Naive thymus-derived CD8-positive, alpha-beta T cell (primary cell): ENCODE data around the gene C2CD2. TPM values are rescaled to one million over a fixed set of nuclear protein-coding genes. Genes with fewer than 3 reads are reported as not detected.
A peak's percentile ranks its signal among the peaks of the same experiment; 100 is the strongest.

Source experiments
- ATAC-seq, 2 donors: fragments of 150-1000 bp; cut with Tn5 transposase in 1 of 2; sonication (Bioruptor Pico), chemical (Tn5 transposase) in 1 of 2; 1 replicate in 1 of 2; 2 replicates in 1 of 2; pipeline ENCODE4 v1.10.0; 2021; ENCODE audit warnings: mild to moderate bottlenecking in 2 of 2, moderate library complexity in 2 of 2
- POLR2A ChIA-PET: fragments of 350-600 bp; sonication (Branson Sonifier 250); formaldehyde crosslinking; loops from one replicate; lab custom pipeline; 2021; ENCODE audit warnings: antibody characterized with exemption; lab: Charles Lee
- DNase-seq, 10 donors: peaks; one replicate each; pipeline versions ENCODE4 v3.0.0 to v3.0.0-alpha.2; 2020 to 2022
- H3K27ac Mint-ChIP-seq, 10 donors: one replicate each; pipeline ENCODE4 v1.8.0; 2020 to 2022; ENCODE audit warnings: mild to moderate bottlenecking in 10 of 10, mixed read lengths in 10 of 10, moderate library complexity in 4 of 10, inconsistent platforms in 1 of 10
- H3K27me3 Mint-ChIP-seq, 5 donors: one replicate each; pipeline ENCODE4 v1.8.0; 2021 to 2022; ENCODE audit warnings: mixed read lengths in 5 of 5
- H3K36me3 Mint-ChIP-seq, 3 donors: one replicate each; pipeline ENCODE4 v1.8.0; 2020 to 2022; ENCODE audit warnings: mixed read lengths in 3 of 3, mild to moderate bottlenecking in 2 of 3, inconsistent platforms in 1 of 3
- H3K4me1 Mint-ChIP-seq, 4 donors: one replicate each; pipeline ENCODE4 v1.8.0; 2021 to 2022; ENCODE audit warnings: mixed read lengths in 4 of 4
- H3K4me3 Mint-ChIP-seq, 10 donors: one replicate each; pipeline ENCODE4 v1.8.0; 2020 to 2022; ENCODE audit warnings: mild to moderate bottlenecking in 10 of 10, mixed read lengths in 10 of 10, moderate library complexity in 6 of 10, inconsistent platforms in 1 of 10
- H3K9me3 Mint-ChIP-seq, 9 donors: one replicate each; pipeline ENCODE4 v1.8.0; 2020 to 2022; ENCODE audit warnings: mixed read lengths in 9 of 9, mild to moderate bottlenecking in 3 of 9, inconsistent platforms in 1 of 9, moderate library complexity in 1 of 9
- polyA plus RNA-seq, 3 donors: library from polyadenylated mRNA; unstranded; fragments of 300-500 nt; fragmentation: Illumina TruSeq; gene quantifications; one replicate each; pipeline ENCODE4 v1.2.3, GENCODE V29; 2021
- total RNA-seq, 8 experiments: library from RNA in 2 of 8; stranded (reverse) in 2 of 8; gene quantifications; one replicate each; pipeline ENCODE4 v1.2.3 and lab custom pipeline; 2021 to 2026

C2CD2 gene
- total and polyA plus RNA-seq, 5 experiments from 2014 or later = 2.4 to 14.6 (median 3.7) TPM

- no peak for ATAC-seq
- no peaks in the 10 kb centered on the region for H3K27me3 Mint-ChIP-seq
- POLR2A ChIA-PET = no interaction called here
- H3K4me1 Mint-ChIP-seq = peaks cover 0 to 6% (median 1%) of the 10 kb centered on the region in 4 donors
- H3K9me3 Mint-ChIP-seq = peaks cover 0 to 14% (median 7%) of the 10 kb centered on the region in 9 donors
- H3K4me3 Mint-ChIP-seq = no peak overlapping the region
- DNase-seq = no peak
- H3K36me3 Mint-ChIP-seq = peaks cover 3 to 22% (median 20%) of the 10 kb centered on the region in 3 donors
- H3K27ac Mint-ChIP-seq = no peak overlapping the region
Observed at GRCh38 chr21:41987310-41987709, 33.5 kb upstream of the C2CD2 start.

DNA sequence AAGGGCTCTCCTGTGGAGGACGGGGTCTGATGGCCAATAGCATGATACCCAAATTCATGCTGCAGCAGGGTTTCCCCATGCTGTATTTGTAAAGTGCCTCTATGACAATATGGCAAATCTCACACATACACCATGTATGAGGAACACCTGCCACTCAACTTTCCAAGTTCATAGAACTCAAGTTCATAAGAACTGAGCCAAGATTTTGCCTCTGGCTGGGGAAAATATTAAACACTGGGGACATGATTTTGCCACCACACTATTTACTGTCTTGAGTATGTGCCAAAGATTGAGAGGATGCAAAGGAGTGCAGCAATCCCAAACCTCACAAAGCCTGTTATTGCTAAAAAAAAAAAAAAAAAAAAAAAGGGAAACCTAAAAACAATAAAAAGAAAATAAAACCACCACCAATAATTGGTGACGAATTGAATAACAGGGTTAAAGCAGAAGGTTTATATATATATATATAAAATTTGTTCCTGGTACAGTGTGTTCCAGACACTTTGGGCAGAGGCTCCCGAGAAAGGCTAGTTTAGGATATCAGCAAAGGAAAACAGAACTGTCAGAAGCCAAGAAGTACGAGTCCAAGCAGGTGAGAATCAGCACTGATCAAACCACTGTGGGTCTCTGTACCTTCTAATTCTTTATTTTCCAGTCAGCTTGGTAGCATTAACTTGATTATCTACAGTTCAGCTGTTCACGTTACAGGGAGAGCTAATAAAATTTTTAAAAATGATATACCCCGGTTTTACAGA, 32.0 kb upstream of the C2CD2 start:
- H3K27ac Mint-ChIP-seq = no peak overlapping the region
- no peak for ATAC-seq

GRCh38 chr21:41983229-41983628, 29.4 kb upstream of the C2CD2 start:
- Mint-ChIP-seq H3K4me1 (peaks cover 0 to 4% (median 1%) of the 10 kb centered on the region in 4 donors), H3K27me3 (no peaks in the 10 kb centered on the region), H3K4me3 (no peak overlapping the region), H3K27ac (no peak overlapping the region), H3K9me3 (peaks cover 0 to 27% (median 11%) of the 10 kb centered on the region in 9 donors), H3K36me3 (peaks cover 0 to 11% (median 6%) of the 10 kb centered on the region in 3 donors)
- POLR2A ChIA-PET = no interaction called here
- DNase-seq (no peak), ATAC-seq (no peak)

More for the DNA sequence above, 32.0 kb upstream of the C2CD2 start:
- Mint-ChIP-seq H3K4me1 (peaks cover 0 to 6% (median 1%) of the 10 kb centered on the region in 4 donors), H3K9me3 (peaks cover 0 to 18% (median 9%) of the 10 kb centered on the region in 9 donors), H3K4me3 (no peak overlapping the region), H3K27me3 (no peaks in the 10 kb centered on the region), H3K36me3 (peaks cover 5 to 9% (median 6%) of the 10 kb centered on the region in 3 donors)
- POLR2A ChIA-PET = interaction anchor here (0.9 kb wide), 1 partner anchor 140 kb away, joined by 3 read pairs; no protein-coding TSS in a partner anchor
- no peak for DNase-seq

GRCh38 chr21:41980561-41980960, 26.7 kb upstream of the C2CD2 start:
- Mint-ChIP-seq H3K4me3 (no peak overlapping the region), H3K27me3 (no peaks in the 10 kb centered on the region), H3K9me3 (peaks cover 0 to 27% (median 11%) of the 10 kb centered on the region in 9 donors), H3K36me3 (peaks cover 0 to 11% (median 6%) of the 10 kb centered on the region in 3 donors), H3K4me1 (peaks cover 0 to 2% (median 1%) of the 10 kb centered on the region in 4 donors), H3K27ac (no peak overlapping the region)
- POLR2A ChIA-PET = no interaction called here
- no peak for ATAC-seq
- no peak for DNase-seq

DNA sequence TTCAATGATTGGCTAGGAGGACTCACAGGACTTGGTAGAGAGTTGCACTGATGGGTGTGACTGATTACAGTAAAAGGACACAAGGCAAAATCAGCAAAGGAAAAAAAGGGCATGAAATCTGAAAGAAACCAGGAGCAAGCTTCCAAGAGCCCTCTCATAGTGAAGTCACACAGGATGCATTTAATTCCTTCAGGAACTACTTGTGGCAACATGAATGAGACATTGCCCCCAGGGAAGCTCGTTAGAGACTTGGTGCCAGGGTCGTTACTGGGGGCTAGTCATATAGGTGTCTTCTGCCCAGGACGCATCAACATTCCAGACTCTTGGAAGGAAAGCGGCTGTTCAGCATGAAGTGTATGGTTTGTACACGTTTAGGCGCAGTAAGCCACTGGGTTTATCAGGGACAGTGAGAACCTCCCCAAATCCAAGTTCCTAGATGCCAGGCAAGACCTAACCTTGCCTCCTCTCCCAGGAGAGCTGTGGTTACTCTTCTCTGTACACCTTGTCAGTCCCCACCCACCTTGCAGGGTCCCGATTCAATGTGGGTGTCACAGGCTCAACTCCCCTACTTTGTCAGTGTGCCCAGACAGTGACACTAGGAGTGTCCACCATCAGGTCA, 26.0 kb upstream of the C2CD2 start:
- Mint-ChIP-seq H3K27ac (no peak overlapping the region), H3K36me3 (peaks cover 0 to 11% (median 6%) of the 10 kb centered on the region in 3 donors), H3K4me3 (no peak overlapping the region), H3K4me1 (peaks cover under 1 to 4% (median 3%) of the 10 kb centered on the region in 4 donors), H3K9me3 (peaks cover 0 to 27% (median 11%) of the 10 kb centered on the region in 9 donors), H3K27me3 (no peaks in the 10 kb centered on the region)
- POLR2A ChIA-PET = no interaction called here
- DNase-seq (no peak), ATAC-seq (no peak)

DNA sequence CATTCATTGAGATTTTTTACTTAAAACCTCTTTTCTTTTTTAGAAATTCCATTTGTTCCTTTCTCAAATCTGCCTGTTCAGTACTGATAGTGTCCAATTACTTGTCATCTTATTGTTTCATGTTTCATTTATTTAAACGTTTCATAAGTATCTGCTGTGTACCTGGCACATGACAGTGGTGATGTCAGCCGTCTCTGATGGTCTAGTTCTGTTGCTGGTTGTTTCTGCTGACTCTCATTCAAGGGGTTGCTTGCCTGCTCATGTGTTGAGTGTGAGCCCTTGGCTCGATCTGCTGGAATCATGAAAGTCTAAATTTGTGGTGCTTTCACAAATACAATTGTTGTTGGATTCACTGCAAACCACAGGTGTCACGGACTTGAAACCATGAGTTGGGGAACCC, 25.5 kb upstream of the C2CD2 start:
- no peak overlapping the region for H3K4me3 Mint-ChIP-seq
- H3K27ac Mint-ChIP-seq = no peak overlapping the region
- POLR2A ChIA-PET = no interaction called here
- H3K9me3 Mint-ChIP-seq = peaks cover 0 to 27% (median 11%) of the 10 kb centered on the region in 9 donors
- H3K4me1 Mint-ChIP-seq = peaks cover 5 to 9% (median 8%) of the 10 kb centered on the region in 4 donors
- H3K36me3 Mint-ChIP-seq = peaks cover 0 to 11% (median 6%) of the 10 kb centered on the region in 3 donors
- no peak for ATAC-seq
- no peak for DNase-seq
- no peaks in the 10 kb centered on the region for H3K27me3 Mint-ChIP-seq

- H3K36me3 Mint-ChIP-seq = peaks cover 0 to 8% (median 2%) of the 10 kb centered on the region in 3 donors
Observed at GRCh38 chr21:41977034-41977950, 23.5 kb upstream of the C2CD2 start.

GRCh38 chr21:41976611-41977010, 22.8 kb upstream of the C2CD2 start:
- Mint-ChIP-seq H3K4me3 (no peak overlapping the region), H3K27ac (no peak overlapping the region), H3K4me1 (peaks cover 11 to 20% (median 15%) of the 10 kb centered on the region in 4 donors), H3K9me3 (peaks cover 0 to 9% (median 4%) of the 10 kb centered on the region in 9 donors), H3K27me3 (no peaks in the 10 kb centered on the region), H3K36me3 (peaks cover 0 to 6% (median 2%) of the 10 kb centered on the region in 3 donors)
- ATAC-seq (no peak), DNase-seq (peak in 1 of 10 donors; percentile 45)
- POLR2A ChIA-PET = no interaction called here

More at GRCh38 chr21:41977034-41977950, 23.5 kb upstream of the C2CD2 start:
- no peaks in the 10 kb centered on the region for H3K27me3 Mint-ChIP-seq
- POLR2A ChIA-PET = interaction anchor here (0.6 kb wide), 1 partner anchor 208 kb away, joined by 3 read pairs; no protein-coding TSS in a partner anchor
- no peak for ATAC-seq
- peaks cover 11 to 20% (median 15%) of the 10 kb centered on the region in 4 donors for H3K4me1 Mint-ChIP-seq
- no peak overlapping the region for H3K4me3 Mint-ChIP-seq
- peaks cover 0 to 13% (median 4%) of the 10 kb centered on the region in 9 donors for H3K9me3 Mint-ChIP-seq
- peak overlapping the region in 1 of 10 donors; percentile 52 for H3K27ac Mint-ChIP-seq
- DNase-seq = peak in 1 of 10 donors; percentile 30

DNA sequence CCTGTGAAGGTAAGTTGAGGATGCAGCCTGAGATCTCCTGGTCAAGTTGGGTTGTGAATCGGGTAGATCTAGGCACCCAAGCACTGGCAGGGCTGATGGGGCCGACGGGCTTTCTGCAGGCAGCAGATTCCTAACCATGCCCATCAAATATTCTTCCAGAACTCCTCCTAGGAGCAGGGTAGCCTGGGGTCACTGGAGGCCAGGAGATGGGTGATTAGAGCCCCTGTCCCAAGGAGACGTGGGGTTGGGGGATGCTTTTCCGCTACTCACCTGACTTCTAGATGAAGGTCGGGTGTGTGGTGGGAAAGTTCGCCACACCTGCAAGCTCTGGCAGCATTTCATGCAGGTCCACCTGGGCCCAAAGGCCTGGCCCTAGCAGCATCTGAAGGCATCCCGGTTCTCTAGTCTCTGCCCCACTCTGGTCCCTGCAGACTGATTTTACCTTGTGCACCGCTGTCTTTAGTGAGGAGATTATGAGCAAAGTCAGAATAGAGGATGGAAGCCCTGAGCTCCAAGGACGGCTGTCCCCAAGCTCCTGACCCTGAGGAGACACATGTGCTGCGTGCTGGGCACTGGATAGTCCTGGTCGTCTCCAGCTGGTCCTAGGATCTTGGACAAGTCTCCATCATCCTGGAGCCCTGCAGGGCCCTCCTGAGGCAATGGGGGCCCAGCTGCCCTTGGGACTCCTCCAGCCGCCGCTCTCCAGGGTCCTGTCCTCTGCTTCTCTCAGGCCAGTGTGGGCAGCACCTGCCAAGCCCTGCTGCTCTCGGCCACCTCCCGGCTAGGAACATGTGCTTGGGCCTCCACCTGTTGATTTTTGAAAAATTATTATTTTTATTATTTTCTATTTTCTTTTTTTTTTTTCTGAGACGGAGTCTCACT, 21.8 kb upstream of the C2CD2 start:
- DNase-seq (peak in 1 of 10 donors; percentile 37), ATAC-seq (no peak)
- Mint-ChIP-seq H3K4me1 (peaks cover 11 to 20% (median 15%) of the 10 kb centered on the region in 4 donors), H3K27ac (peak overlapping the region in 1 of 10 donors; percentile 34), H3K9me3 (peaks cover 0 to 9% (median 4%) of the 10 kb centered on the region in 9 donors), H3K36me3 (peaks cover 0 to 6% (median 2%) of the 10 kb centered on the region in 3 donors), H3K27me3 (no peaks in the 10 kb centered on the region), H3K4me3 (peak overlapping the region in 1 of 10 donors; percentile 29)
- POLR2A ChIA-PET = interaction anchor here (1.0 kb wide), 1 partner anchor 9 kb away, joined by 3 read pairs; no protein-coding TSS in a partner anchor

DNA sequence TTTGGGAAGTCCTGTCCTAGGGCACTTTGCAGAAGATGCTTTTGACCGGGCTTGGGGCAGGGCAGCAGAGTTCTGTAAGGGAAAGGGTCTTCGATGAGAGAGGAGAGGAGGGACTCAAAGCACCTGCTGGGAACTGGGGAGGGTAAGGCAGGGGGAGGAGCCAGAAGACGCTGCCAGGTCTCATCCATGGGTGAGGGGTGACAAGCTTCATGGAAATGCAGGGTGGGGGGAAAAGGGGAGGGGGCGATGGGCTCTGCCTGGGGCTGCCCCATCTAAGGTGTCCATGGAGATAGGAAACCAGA, 20.9 kb upstream of the C2CD2 start:
- H3K36me3 Mint-ChIP-seq = peaks cover 0 to 6% (median 2%) of the 10 kb centered on the region in 3 donors
- ATAC-seq (no peak), DNase-seq (peak in 1 of 10 donors; percentile 14)
- H3K4me1 Mint-ChIP-seq = peaks cover 11 to 20% (median 15%) of the 10 kb centered on the region in 4 donors
- peak overlapping the region in 3 of 10 donors; percentile 18 to 74 (median 63) for H3K4me3 Mint-ChIP-seq
- peaks cover 0 to 9% (median 4%) of the 10 kb centered on the region in 9 donors for H3K9me3 Mint-ChIP-seq
- peak overlapping the region in 4 of 10 donors; percentile 60 to 86 (median 76) for H3K27ac Mint-ChIP-seq
- H3K27me3 Mint-ChIP-seq = no peaks in the 10 kb centered on the region
- POLR2A ChIA-PET = no interaction called here
